Measurements from ENCODE around the gene RNASET2. TPM values are rescaled to one million over a fixed set of nuclear protein-coding genes. Genes with fewer than 3 reads are reported as not detected.
A peak's percentile ranks its signal among the peaks of the same experiment; 100 is the strongest.

Gene RNASET2
- total RNA-seq, 2 donors from 2014 or later: 24.2 to 33.1 TPM

- TF ChIP-seq CTCF (IDR thresholded peaks at IDR 0.05): no peak
- peaks cover 0 to 10% of the 10 kb centered on the region in 2 donors for H3K4me1 ChIP-seq
- no peaks in the 10 kb centered on the region for H3K27me3 ChIP-seq
- H3K27ac ChIP-seq: no peak overlapping the region
- H3K4me3 ChIP-seq: no peak overlapping the region
- H3K36me3 ChIP-seq: peaks cover 13% of the 10 kb centered on the region
- H3K9me3 ChIP-seq: no peaks in the 10 kb centered on the region
- DNase-seq (ENCODE audit: low spot score): no peak
Observed at GRCh38 chr6:166947251-166947650, 9.1 kb downstream of the RNASET2 start.

GRCh38 chr6:166946125-166946524 lies 10.2 kb downstream of the RNASET2 start:
- no peak overlapping the region for H3K4me3 ChIP-seq
- H3K9me3 ChIP-seq: no peaks in the 10 kb centered on the region
- H3K4me1 ChIP-seq: peaks cover 0 to 7% of the 10 kb centered on the region in 2 donors
- no peak for TF ChIP-seq CTCF (IDR thresholded peaks at IDR 0.05)
- H3K27ac ChIP-seq: no peak overlapping the region
- H3K27me3 ChIP-seq: no peaks in the 10 kb centered on the region
- DNase-seq (ENCODE audit: low spot score): no peak
- peaks cover 13% of the 10 kb centered on the region for H3K36me3 ChIP-seq

- no peak for DNase-seq (ENCODE audit: low spot score)
- no peak overlapping the region for H3K4me3 ChIP-seq
- H3K36me3 ChIP-seq: peaks cover 13% of the 10 kb centered on the region
- H3K4me1 ChIP-seq: no peaks in the 10 kb centered on the region
- no peak overlapping the region for H3K27ac ChIP-seq
- H3K9me3 ChIP-seq: no peaks in the 10 kb centered on the region
- no peak for TF ChIP-seq CTCF (IDR thresholded peaks at IDR 0.05)
- H3K27me3 ChIP-seq: no peaks in the 10 kb centered on the region
Observed at GRCh38 chr6:166944666-166945256, 11.6 kb downstream of the RNASET2 start.

GRCh38 chr6:166942393-166943168 lies 13.8 kb downstream of the RNASET2 start:
- peaks cover 13% of the 10 kb centered on the region for H3K36me3 ChIP-seq
- H3K4me3 ChIP-seq: no peak overlapping the region
- no peaks in the 10 kb centered on the region for H3K9me3 ChIP-seq
- H3K27me3 ChIP-seq: no peaks in the 10 kb centered on the region
- no peak for TF ChIP-seq CTCF (IDR thresholded peaks at IDR 0.05)
- H3K4me1 ChIP-seq: no peaks in the 10 kb centered on the region
- no peak overlapping the region for H3K27ac ChIP-seq
- DNase-seq (ENCODE audit: low spot score): no peak

GRCh38 chr6:166940643-166941068 lies 15.7 kb downstream of the RNASET2 start:
- H3K36me3 ChIP-seq: no peaks in the 10 kb centered on the region
- TF ChIP-seq CTCF (IDR thresholded peaks at IDR 0.05): no peak

More at GRCh38 chr6:166940643-166941068, 15.7 kb downstream of the RNASET2 start:
- H3K27ac ChIP-seq: no peak overlapping the region
- H3K4me3 ChIP-seq: no peak overlapping the region
- no peaks in the 10 kb centered on the region for H3K4me1 ChIP-seq
- DNase-seq (ENCODE audit: low spot score): peak; percentile 36
- H3K27me3 ChIP-seq: no peaks in the 10 kb centered on the region
- H3K9me3 ChIP-seq: no peaks in the 10 kb centered on the region

All from right atrium auricular region (tissue), 2 donors.